Measurements from ENCODE around the gene LRIG3. TPM values are rescaled to one million over a fixed set of nuclear protein-coding genes. Genes with fewer than 3 reads are reported as not detected.

Gene LRIG3
- total and polyA plus RNA-seq, 2 of the 8 experiments (the other 6 are each of a cell fraction or from before 2014, with no cell fraction given) = 6.5 to 9.1 TPM

- TF ChIP-seq CHD7 (IDR thresholded peaks at IDR 0.05; ENCODE audit: insufficient replicate concordance, low read length) (no peak), FOSL1 (IDR thresholded peaks at IDR 0.05; ENCODE audit: insufficient read depth, low read depth, low read length) (no peak), TAF7 (optimal IDR thresholded peaks at IDR 0.05; ENCODE audit: borderline replicate concordance, low read depth, low read length) (no peak), TBP (IDR thresholded peaks at IDR 0.05; ENCODE audit: low read depth, low read length) (no peak), GABPA (IDR thresholded peaks at IDR 0.05; ENCODE audit: borderline replicate concordance, insufficient read depth, low read length) (no peak), RFX5 (IDR thresholded peaks at IDR 0.05; ENCODE audit: borderline replicate concordance, low read depth, low read length) (no peak), MAFK (IDR thresholded peaks at IDR 0.05; ENCODE audit: low read depth, low read length) (no peak), EGR1 (IDR thresholded peaks at IDR 0.05; ENCODE audit: borderline replicate concordance, low read depth, low read length) (no peak), GTF2F1 (IDR thresholded peaks at IDR 0.05; ENCODE audit: borderline replicate concordance, low read depth, low read length) (no peak), NANOG (IDR thresholded peaks at IDR 0.05; ENCODE audit: insufficient read depth, low read depth, low read length, poor library complexity, severe bottlenecking) (no peak)
These were observed 48.7 kb downstream of the LRIG3 start (continued) for GRCh38 chr12:58871556-58871955.
